Measurements from ENCODE around the gene GPC6. TPM values are rescaled to one million over a fixed set of nuclear protein-coding genes. Genes with fewer than 3 reads are reported as not detected.

GPC6 gene
- total and polyA plus RNA-seq, 2 experiments from 2014 or later: 14.4 to 43.3 TPM

DNA sequence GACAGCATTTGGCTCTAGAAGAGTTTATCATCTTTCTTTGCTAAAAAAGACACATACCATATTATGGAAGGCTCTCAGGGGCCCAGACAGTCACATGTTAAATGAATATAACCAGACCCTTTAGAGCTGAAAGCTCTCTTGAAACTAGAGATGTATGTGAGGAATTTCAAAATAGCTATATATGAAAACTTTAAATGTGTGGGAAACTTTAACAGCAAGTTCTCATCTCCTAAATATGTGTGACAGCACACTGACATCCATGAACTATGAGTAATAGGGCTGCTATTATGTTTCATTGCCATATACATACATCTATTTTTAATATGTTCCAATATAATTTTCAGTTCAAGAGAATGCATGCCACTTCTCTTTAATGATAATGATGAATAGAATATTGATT, 509.5 kb downstream of the GPC6 start:
- Histone ChIP-seq H3K4me3 (no peak overlapping the region), H3K27me3 (no peaks in the 10 kb centered on the region), H3K9me3 (ENCODE audit: low read depth) (no peaks in the 10 kb centered on the region), H3K27ac (no peak overlapping the region), H3K4me1 (ENCODE audit: low read depth) (peaks cover 6% of the 10 kb centered on the region), H3K36me3 (no peaks in the 10 kb centered on the region)
- DNase-seq (ENCODE audit: low read depth in 1 of 2, low spot score in 1 of 2): peak in 1 of 2 donors; percentile 31
- TF ChIP-seq, protein P1, sequence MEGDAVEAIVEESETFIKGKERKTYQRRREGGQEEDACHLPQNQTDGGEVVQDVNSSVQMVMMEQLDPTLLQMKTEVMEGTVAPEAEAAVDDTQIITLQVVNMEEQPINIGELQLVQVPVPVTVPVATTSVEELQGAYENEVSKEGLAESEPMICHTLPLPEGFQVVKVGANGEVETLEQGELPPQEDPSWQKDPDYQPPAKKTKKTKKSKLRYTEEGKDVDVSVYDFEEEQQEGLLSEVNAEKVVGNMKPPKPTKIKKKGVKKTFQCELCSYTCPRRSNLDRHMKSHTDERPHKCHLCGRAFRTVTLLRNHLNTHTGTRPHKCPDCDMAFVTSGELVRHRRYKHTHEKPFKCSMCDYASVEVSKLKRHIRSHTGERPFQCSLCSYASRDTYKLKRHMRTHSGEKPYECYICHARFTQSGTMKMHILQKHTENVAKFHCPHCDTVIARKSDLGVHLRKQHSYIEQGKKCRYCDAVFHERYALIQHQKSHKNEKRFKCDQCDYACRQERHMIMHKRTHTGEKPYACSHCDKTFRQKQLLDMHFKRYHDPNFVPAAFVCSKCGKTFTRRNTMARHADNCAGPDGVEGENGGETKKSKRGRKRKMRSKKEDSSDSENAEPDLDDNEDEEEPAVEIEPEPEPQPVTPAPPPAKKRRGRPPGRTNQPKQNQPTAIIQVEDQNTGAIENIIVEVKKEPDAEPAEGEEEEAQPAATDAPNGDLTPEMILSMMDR (IDR thresholded peaks at IDR 0.05; ENCODE audit: low read depth, low read length): no peak

DNA sequence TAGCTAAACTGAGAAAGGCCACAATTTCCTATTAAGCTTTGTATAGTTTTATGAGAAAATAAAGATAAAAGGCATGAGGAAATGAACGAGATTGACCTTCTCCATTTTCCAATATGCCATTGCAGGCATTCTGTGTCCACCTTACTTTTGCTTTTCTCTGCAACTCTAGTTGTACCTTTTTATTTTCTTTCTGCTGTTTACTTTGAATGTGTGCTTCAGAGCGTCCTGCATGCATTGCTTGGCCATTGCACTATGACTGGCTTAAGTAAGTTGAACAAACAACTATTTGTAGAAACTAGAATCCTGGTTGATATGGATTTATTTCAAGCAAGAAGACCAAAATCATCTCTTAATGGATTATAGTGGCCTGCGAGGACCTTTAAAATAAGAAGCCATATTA, 510.3 kb downstream of the GPC6 start:
- no peaks in the 10 kb centered on the region for H3K27me3 ChIP-seq
- TF ChIP-seq, protein P1 (IDR thresholded peaks at IDR 0.05; ENCODE audit: low read depth, low read length): no peak
- no peak overlapping the region for H3K4me3 ChIP-seq
- H3K9me3 ChIP-seq (ENCODE audit: low read depth): no peaks in the 10 kb centered on the region
- H3K27ac ChIP-seq: no peak overlapping the region
- H3K36me3 ChIP-seq: no peaks in the 10 kb centered on the region
- DNase-seq (ENCODE audit: low read depth in 1 of 2, low spot score in 1 of 2): no peak
- peaks cover 6% of the 10 kb centered on the region for H3K4me1 ChIP-seq (ENCODE audit: low read depth)

DNA sequence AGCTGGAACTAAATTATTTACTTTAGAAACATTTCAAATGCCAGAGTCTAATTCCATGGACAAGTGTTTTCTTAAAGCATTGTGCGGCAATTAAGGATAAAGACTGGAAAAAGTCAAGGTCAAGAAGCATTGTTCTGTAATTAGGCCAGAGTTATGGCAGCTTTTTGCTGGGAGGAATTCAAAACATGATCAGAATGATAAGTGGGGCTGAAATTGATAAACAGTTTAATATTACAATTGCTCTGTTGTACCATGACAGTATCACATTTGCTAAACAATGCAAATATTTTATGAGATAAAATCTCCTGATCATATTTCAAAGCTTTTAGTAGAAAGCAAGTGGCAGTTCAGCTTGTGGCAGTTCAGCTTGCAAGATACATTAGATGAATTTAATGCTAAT, 513.7 kb downstream of the GPC6 start:
- Histone ChIP-seq H3K27ac (no peak overlapping the region), H3K9me3 (ENCODE audit: low read depth) (no peaks in the 10 kb centered on the region), H3K36me3 (no peaks in the 10 kb centered on the region), H3K4me3 (no peak overlapping the region), H3K27me3 (no peaks in the 10 kb centered on the region), H3K4me1 (ENCODE audit: low read depth) (peaks cover 6% of the 10 kb centered on the region)
- TF ChIP-seq, protein P1 (IDR thresholded peaks at IDR 0.05; ENCODE audit: low read depth, low read length): no peak
- DNase-seq (ENCODE audit: low read depth in 1 of 2, low spot score in 1 of 2): no peak

DNA sequence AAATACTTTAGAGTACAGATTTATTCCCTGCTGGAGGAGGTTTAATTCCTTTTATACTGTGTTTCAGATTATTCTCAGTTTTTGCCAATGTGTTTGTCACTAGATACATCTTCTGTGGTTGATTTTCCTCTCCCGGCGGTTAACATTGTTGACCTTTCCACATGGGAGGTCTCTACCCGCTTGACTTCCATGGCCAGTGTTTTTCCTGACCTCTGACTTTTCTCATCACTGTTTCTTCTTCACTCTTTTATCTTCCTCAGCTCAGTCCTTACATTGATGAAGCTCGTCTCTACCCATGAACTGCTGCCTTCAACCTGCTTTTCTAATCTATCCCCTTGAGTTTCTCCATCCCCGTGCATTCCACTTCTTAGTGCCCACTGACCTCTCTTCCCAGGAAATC, 517.4 kb downstream of the GPC6 start:
- TF ChIP-seq, protein P1 (IDR thresholded peaks at IDR 0.05; ENCODE audit: low read depth, low read length): no peak
- peaks cover 6% of the 10 kb centered on the region for H3K4me1 ChIP-seq (ENCODE audit: low read depth)
- DNase-seq (ENCODE audit: low read depth in 1 of 2, low spot score in 1 of 2): no peak
- H3K27ac ChIP-seq: no peak overlapping the region
- H3K4me3 ChIP-seq: no peak overlapping the region
- no peaks in the 10 kb centered on the region for H3K36me3 ChIP-seq
- H3K9me3 ChIP-seq (ENCODE audit: low read depth): no peaks in the 10 kb centered on the region
- H3K27me3 ChIP-seq: no peaks in the 10 kb centered on the region

DNA sequence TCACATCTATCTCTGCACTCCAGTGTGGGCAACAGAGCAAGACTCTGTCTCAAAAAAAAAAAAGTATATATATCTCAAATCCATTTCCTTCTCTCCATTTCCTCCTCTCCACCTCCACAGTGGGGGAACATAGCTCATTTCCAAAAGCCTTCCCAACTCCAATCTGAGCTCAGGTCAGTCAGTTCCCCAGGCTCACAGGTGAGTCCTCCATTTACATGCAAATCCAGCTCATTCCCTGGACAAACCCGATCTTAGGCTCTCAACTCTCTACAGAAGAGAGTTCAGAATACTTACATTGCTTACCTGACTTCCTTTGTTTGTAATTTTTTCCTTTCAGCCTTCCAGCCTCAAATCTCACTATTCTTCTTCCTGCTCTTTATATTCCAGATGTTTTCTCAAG, 518.3 kb downstream of the GPC6 start:
- Histone ChIP-seq H3K9me3 (ENCODE audit: low read depth) (no peaks in the 10 kb centered on the region), H3K36me3 (no peaks in the 10 kb centered on the region), H3K27me3 (no peaks in the 10 kb centered on the region), H3K4me1 (ENCODE audit: low read depth) (peaks cover 6% of the 10 kb centered on the region), H3K27ac (no peak overlapping the region), H3K4me3 (no peak overlapping the region)
- DNase-seq (ENCODE audit: low read depth in 1 of 2, low spot score in 1 of 2): no peak
- TF ChIP-seq, protein P1 (IDR thresholded peaks at IDR 0.05; ENCODE audit: low read depth, low read length): no peak

DNA sequence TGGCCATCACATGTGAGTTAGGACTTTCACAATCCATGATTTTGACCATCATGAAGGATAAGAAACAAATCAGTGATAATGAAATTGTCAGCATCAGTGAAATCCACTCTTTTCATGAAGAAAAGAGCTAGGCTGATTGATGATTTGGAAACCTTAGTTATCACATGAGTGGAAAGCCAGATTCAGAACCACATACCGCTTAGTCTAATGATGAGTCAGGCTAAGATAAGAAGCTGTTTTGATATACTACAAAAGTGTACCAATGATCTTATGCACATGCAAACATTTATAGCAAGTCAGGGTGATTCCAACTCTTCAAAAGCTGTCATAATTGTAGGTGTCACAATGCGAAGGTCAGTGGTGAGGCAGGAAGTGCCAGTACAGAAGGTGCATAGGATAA, 519.3 kb downstream of the GPC6 start:
- Histone ChIP-seq H3K4me3 (no peak overlapping the region), H3K36me3 (no peaks in the 10 kb centered on the region), H3K9me3 (ENCODE audit: low read depth) (no peaks in the 10 kb centered on the region), H3K27me3 (no peaks in the 10 kb centered on the region), H3K27ac (no peak overlapping the region), H3K4me1 (ENCODE audit: low read depth) (no peaks in the 10 kb centered on the region)
- peak in 1 of 2 donors; percentile 45 for DNase-seq (ENCODE audit: low read depth in 1 of 2, low spot score in 1 of 2)
- TF ChIP-seq, protein P1 (IDR thresholded peaks at IDR 0.05; ENCODE audit: low read depth, low read length): no peak
